Measurements from ENCODE around the gene TBC1D2B. TPM values are rescaled to one million over a fixed set of nuclear protein-coding genes. Genes with fewer than 3 reads are reported as not detected.
A peak's percentile ranks its signal among the peaks of the same experiment; 100 is the strongest.

TBC1D2B gene
- total RNA-seq, 1 donor from 2014 or later = 11.7 TPM

GRCh38 chr15:78105476-78106241 is 28.1 kb upstream of the TBC1D2B start:
- no peak overlapping the region for H3K27ac ChIP-seq (replicated peaks)
- H3K4me3 ChIP-seq = no peak overlapping the region
- H3K36me3 ChIP-seq = no peaks in the 10 kb centered on the region
- H3K27me3 ChIP-seq (ENCODE audit: low read depth) = no peaks in the 10 kb centered on the region
- DNase-seq = no peak
- intact Hi-C loops (cut with micrococcal nuclease) = loop anchor here (10.0 kb wide), 1 partner anchor 101 kb away; no protein-coding TSS in a partner anchor
- no peaks in the 10 kb centered on the region for H3K9me3 ChIP-seq (replicated peaks)
- TF ChIP-seq CTCF (IDR thresholded peaks at IDR 0.05; ENCODE audit: borderline replicate concordance) = no peak
- H3K4me1 ChIP-seq = no peaks in the 10 kb centered on the region

- DNase-seq = no peak
- no peaks in the 10 kb centered on the region for H3K4me1 ChIP-seq
Measured at GRCh38 chr15:78104566-78105475, 27.3 kb upstream of the TBC1D2B start.

GRCh38 chr15:78104119-78104479 is 26.6 kb upstream of the TBC1D2B start:
- Histone ChIP-seq H3K4me3 (no peak overlapping the region), H3K36me3 (no peaks in the 10 kb centered on the region), H3K4me1 (no peaks in the 10 kb centered on the region), H3K27ac (replicated peaks) (no peak overlapping the region), H3K27me3 (ENCODE audit: low read depth) (no peaks in the 10 kb centered on the region), H3K9me3 (replicated peaks) (no peaks in the 10 kb centered on the region)
- intact Hi-C loops (cut with micrococcal nuclease) = loop anchor here (10.0 kb wide), 1 partner anchor 99 kb away; no protein-coding TSS in a partner anchor
- no peak for TF ChIP-seq CTCF (IDR thresholded peaks at IDR 0.05; ENCODE audit: borderline replicate concordance)
- DNase-seq = no peak

More at GRCh38 chr15:78104566-78105475, 27.3 kb upstream of the TBC1D2B start:
- intact Hi-C loops (cut with micrococcal nuclease) = loop anchor here (10.0 kb wide), 1 partner anchor 100 kb away; no protein-coding TSS in a partner anchor
- H3K27me3 ChIP-seq (ENCODE audit: low read depth) = no peaks in the 10 kb centered on the region
- H3K9me3 ChIP-seq (replicated peaks) = no peaks in the 10 kb centered on the region
- no peak overlapping the region for H3K27ac ChIP-seq (replicated peaks)
- H3K4me3 ChIP-seq = no peak overlapping the region
- no peaks in the 10 kb centered on the region for H3K36me3 ChIP-seq
- no peak for TF ChIP-seq CTCF (IDR thresholded peaks at IDR 0.05; ENCODE audit: borderline replicate concordance)

- intact Hi-C loops (cut with micrococcal nuclease) = loop anchor here (10.0 kb wide), 1 partner anchor 99 kb away; no protein-coding TSS in a partner anchor
- no peaks in the 10 kb centered on the region for H3K9me3 ChIP-seq (replicated peaks)
- H3K27me3 ChIP-seq (ENCODE audit: low read depth) = no peaks in the 10 kb centered on the region
- no peak for TF ChIP-seq CTCF (IDR thresholded peaks at IDR 0.05; ENCODE audit: borderline replicate concordance)
- no peaks in the 10 kb centered on the region for H3K36me3 ChIP-seq
- H3K4me1 ChIP-seq = no peaks in the 10 kb centered on the region
- H3K27ac ChIP-seq (replicated peaks) = no peak overlapping the region
- no peak overlapping the region for H3K4me3 ChIP-seq
- DNase-seq = peak; percentile 32
Measured at GRCh38 chr15:78103406-78104118, 26.1 kb upstream of the TBC1D2B start.

- no peak for TF ChIP-seq CTCF (IDR thresholded peaks at IDR 0.05; ENCODE audit: borderline replicate concordance)
- intact Hi-C loops (cut with micrococcal nuclease) = loop anchor here (10.0 kb wide), 1 partner anchor 98 kb away; no protein-coding TSS in a partner anchor
- no peak for DNase-seq
Measured at GRCh38 chr15:78102741-78103140, 25.2 kb upstream of the TBC1D2B start.

More at GRCh38 chr15:78102741-78103140, 25.2 kb upstream of the TBC1D2B start:
- H3K4me3 ChIP-seq = no peak overlapping the region
- H3K4me1 ChIP-seq = no peaks in the 10 kb centered on the region
- no peaks in the 10 kb centered on the region for H3K9me3 ChIP-seq (replicated peaks)
- no peaks in the 10 kb centered on the region for H3K36me3 ChIP-seq
- H3K27me3 ChIP-seq (ENCODE audit: low read depth) = no peaks in the 10 kb centered on the region
- H3K27ac ChIP-seq (replicated peaks) = no peak overlapping the region
